Fibroblast of peridontal ligament (primary cell): ENCODE data around the gene PTGR3.
"Not testable (repeated sequence)": the region's sequence is repeated elsewhere in the genome, so short reads cannot be mapped to it uniquely, and the experiment has no call there.

Source experiments
- DNase-seq: peaks from one replicate; pipeline ENCODE4 v3.0.0-alpha.2; 2010; ENCODE audit errors: extremely low read depth

Gene PTGR3

DNA sequence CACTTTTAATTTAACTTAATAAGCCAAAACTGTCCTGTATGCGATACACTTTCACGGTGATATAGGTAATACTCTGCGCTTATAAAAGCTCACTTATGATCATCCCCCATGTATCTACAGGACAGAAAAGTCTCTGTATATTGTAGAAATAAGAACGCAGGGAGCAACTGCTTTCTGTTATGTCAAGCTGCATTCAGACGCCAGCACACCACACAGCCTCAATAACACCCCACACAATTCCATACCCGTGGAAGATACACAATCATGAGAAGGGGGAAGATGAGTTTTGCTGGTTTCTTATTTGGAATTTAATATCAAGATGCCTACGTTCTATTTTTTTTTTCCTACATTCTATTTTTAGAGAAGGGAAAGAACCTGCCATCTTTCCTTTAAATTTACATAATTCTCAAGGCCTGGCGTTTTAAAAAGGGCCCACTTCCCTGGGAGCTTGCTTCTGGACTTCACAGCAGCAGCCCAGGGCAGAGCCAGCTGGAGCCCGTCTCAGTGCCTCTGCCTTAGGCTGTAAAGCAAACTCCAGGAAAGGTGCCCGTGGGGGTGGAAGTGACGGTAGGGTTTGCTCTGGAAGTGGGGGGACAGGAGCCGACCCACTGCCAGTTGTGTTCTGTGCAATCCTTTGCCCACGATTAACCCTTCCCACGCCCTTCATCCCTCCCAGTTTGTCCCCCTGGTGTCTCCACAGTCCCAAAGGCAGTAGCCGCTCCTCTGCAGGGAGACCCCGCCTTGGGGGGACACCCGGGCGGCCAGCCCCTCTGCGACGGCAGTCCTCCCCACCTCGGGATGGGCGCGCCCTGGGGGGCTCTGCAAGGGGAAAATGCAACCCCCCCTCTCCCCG, 5.3 kb downstream of the PTGR3 start:
- peak; percentile 28 for DNase-seq

DNA sequence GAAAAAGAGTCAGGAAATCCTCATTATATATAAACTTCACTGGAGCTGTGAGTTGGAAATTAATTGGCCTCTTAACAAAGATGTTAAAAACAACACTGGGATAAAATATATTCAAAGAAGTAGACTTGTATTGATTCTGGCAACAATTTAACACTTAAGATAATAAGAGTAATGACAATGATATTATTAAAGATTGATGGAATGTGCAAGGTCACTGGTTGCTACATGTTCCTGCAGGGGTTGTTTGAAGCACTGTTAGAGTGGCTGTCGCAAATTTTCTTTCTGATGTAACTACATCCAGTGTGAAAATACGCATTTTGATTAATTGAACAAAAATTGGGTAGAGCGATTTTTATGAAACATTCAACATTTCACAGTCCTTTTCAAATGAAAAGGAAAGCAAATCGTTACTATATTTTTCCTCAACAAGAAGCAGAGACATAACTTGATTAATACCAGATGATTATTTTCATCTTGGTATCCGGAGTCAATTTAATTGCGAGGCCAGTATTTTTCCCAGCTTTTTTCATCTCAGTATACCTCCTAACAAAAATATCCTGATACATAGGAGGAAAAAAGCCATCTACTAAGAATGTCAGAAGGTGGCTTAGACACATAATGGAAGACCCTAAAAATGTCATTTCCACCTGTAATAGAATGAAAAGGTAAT, 6.1 kb downstream of the PTGR3 start:
- DNase-seq, result no peak

DNA sequence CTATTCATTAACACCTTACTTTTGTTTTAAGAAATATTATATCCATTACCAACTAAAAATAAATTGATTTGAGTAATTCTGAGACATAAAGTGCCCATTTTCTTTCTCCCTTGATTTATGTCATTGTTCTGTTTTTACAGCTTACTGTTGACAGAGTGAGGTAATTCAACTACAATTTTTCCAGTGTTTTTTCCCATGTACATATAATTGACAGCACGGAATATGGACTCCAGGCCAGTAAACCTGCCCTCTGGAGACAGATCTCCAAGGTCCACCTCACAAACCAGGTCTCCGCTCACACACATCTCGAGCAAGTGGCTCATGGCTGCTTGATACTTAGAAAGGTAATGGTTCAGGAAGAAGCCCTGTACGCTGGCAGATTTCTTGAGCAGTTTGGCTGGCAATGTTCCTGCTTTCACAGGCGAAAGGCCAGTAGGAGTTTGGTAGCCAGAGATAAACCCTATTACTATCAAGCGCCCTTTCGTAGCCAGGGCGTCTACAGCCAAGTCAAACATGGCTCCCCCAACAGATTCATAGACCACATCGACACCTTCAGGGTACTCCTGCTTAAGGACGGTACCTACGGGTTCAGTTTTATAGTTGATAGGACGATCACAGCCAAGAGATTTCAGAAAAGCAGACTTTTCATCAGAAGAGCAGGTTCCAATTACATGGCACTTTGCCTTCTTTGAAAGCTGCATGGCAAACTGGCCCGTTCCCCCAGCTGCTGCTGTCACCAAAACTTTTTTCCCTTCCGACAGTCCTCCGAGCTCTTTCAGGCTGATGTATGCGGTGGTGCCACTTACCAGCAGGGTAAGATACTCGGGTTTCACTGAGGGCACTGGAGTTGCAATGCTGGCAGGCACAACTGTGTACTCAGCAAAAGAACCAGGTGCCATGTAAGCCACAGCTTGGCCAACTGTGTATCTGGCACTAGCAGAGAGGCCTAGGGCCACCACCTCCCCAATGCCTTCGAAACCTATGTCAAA, 7.4 kb downstream of the PTGR3 start:
- no peak for DNase-seq

DNA sequence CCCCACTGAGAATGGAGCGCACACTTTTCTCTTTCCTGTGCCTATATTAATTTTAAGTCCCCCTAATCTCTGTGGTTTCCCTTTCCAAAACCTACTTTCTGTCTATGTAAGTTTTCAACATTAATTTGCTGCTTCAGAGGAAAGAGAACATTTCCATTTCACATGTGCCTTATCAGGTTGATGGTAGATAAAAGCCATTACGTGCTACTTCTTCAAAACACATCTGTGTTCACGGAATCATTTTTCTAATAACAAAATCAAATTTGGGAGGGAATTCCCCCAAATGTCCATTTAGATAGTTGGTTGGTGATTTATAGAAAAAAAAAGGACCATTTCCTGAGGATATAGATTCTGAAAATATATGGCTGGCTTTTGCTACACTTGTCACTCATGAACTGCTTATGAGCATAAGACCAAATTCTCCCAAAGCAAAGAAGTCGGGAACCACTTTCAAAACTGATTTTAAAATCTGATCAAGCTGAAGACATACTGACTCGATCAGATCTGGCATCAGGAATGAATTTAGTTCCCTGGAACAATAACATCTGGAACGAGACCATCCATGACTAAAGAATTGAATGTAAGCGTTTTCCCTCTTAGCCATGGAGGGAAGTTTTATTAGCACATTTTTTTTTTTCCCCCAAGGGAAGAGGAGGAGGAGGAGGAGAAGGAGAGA, 8.2 kb downstream of the PTGR3 start:
- no peak for DNase-seq

DNA sequence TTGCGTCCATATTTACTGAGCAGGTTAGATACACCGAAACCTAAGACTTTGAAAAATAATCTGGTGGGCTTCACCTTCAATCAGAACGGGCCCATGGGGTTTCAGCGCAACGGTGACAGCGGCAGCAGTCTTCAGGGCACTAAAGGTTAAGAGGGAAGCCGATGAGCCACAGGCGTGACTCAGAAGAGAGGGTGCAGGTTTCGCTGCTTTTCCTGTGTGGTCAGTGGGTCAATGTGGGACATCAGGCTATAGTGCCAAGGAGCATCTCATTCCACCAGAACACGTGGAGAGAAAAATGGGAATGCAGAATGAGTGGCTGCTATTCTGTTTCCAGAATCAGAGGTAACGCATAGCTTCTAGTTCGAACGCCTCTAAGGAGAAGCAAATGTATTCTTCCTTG, 8.9 kb downstream of the PTGR3 start:
- DNase-seq, result no peak

DNA sequence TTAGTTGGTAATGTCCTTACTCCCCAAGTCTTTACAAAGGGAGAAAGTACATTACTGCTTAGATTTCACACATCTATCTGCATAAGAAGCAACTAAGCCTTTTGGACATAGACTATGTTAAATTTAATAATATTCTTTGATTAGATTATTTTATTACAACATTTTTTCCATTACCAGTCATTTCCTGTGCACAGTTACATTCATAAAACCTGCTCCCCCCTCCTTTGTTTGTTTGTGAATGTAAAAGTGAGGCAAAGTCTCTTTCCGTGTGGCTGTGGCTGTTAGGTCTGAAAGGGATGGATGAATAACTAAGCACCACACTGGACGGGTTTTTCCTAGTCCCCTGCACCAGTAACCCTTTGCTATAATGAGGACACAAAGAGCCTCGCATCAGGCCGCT, 9.6 kb downstream of the PTGR3 start:
- no peak for DNase-seq

DNA sequence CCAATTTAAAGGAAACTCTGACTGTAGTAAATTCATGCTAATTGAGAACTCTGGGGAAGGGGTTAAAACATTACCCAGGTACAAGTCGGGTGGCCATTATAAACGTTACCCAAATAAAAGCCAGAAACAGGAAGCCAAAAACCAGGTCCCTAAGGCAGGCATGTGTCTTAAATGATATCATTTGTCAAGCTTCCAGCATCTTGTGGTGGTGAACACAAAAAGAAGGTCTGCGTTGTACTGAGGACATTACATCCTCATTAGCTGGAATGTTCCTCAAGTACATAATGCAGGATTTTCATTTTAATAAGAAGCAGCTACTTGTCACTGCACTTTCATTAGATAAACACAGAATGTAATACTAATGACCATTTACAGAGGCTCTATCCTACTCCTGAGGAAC, 10.9 kb downstream of the PTGR3 start:
- DNase-seq, result peak; percentile 51

DNA sequence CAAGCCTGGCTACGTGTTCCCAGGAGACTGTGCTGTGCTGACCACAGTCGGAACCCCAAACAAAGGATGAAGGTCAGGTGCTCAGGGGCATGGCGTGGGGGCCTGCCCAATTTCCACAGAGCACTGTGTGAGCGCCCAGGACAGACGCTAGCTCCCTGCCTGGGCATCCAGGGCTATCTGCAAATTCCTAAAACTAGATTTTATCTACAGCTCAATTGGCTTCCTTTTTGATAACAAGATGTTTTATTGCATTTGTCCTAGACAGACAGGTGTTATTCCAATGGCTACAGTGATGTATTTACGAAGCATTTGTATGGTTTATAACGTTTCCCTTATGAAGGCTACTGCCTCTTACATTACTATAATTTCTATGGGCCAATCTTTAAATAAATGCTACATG, 16.0 kb downstream of the PTGR3 start:
- no peak for DNase-seq

DNA sequence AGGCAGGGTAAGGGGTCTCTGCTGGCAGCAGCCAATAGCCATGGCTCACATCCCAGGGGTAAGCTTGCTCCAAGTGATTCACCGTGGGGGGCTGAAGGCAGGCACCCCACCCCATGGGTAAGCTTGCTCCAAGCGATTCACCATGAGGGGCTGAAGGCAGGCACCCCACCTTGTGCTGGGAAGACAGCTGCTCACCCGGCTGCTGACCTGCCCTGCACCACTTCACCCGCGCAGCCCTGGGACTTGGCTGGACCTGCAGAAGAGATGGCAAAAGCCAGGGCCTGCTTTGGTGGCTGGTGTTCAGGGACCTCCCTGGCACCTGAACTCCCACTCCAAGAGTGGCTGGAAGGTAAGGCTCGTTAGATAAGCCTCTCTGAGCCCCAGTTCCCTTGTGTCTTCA, 19.2 kb downstream of the PTGR3 start:
- no peak for DNase-seq

DNA sequence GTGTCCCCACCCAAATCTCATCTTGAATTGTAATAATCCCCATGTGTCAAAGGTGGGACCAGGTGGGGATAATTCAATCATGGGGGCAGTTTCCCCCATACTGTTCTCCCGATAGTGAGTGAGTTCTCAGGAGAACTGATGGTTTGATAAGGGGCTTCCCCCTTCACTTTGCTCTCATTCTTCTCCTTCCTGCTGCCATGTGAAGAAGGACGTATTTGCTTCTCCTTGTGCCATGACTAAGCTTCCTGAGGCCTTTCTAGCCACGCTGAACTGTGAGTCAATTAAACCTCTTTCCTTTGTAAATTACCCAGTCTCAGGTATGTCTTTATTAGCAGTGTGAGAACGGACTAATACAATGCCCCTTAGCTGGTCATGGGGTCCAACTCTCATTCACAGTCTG, 21.2 kb downstream of the PTGR3 start:
- DNase-seq, result not testable (repeated sequence)

DNA sequence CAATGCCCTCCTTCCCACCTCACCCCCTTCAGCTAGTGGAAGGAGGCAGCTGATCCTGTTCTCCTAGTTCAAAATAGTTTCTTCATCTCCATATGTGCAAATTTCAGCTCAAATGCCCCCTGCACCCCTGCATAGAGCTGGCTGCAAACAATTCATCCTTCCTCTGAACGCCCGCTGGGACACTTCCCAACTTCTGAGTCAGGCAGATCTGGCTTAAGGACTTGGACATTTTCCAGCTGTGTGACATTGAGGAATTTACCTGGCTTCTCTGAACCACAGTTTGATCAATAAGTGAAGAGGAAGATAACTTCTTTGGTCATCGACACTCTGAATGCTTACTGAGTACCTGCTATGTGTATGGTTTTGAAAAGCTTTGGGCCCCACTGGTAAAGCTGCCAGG, 23.5 kb downstream of the PTGR3 start:
- DNase-seq, result no peak

DNA sequence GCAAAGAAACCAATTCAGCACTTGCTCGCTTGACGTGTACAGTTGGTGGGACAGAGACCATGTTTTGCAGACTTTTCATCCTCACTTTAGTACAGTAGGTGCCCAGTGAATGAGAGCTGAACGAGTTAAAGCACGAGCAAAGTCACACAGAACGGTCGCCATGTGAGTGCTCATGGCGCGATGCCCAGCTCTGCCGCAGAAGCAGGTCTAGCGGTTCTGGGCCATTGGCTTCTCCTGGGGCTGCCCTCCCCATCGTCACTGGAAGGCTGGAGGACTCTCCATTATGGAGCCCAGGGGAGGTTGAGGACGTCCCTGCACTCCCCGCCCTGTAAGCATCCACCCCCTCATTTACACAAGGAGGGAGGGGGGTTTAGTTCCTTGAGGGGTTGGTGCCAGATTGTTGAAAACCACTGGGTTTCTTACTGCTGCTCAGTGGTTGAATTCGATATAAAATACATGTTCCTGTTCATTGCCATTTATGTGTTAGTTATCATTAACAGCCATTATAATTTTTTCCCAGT, 24.9 kb downstream of the PTGR3 start:
- no peak for DNase-seq

DNA sequence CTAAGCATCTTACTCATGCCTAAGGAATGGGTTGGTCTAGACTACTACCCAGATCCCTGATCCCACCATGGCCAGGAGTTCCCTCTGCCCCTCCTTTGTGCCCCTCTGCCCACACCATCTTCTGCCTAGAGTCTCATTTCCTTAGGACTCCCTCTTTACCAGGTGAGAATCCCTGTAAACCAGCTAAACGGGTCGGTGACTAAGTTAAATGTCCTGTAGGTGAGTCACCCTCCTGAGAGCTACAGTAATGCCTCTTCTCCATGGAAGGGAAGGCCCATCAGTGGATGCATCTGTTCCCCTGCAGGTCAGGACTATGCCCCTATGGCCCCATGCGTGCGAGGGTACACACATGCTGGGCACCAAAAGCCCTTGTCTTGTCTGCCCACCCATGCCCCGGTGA, 25.4 kb downstream of the PTGR3 start:
- DNase-seq, result no peak

DNA sequence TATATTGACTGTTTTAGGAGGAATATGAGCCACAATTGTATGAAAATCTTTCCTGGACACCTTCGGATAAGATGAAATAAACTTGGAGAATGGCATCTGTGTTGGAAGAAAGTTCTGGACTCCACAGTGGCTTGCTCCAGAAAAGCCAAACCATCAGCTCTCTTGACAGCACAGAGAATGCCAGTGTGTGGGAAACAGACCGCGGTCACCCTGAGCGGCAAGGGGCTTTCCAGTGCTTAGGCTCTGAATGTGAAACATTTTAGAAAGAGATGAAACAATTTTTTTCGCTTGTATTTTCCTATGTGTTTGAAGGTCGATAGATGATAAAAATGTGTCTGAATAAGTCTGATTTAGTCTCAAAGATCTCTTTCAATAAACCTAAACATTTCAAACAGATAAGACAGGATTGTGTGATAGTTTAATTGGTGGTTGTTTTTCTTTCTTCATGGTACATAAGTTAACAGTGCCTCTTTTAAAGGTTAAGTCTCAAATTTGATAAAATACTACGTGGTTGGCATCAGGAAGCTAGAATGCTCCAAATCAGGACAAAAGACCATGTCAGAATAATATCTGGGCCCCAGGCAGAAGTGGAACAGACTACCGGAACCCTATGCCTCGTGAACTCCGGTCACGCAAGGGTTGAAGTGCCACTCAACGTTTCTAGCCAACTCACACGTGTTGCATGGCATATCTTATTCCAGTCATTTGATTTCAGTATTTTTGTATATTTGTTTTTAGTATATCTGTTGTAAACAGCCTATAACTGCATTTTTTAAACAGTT, 28.9 kb downstream of the PTGR3 start:
- no peak for DNase-seq

DNA sequence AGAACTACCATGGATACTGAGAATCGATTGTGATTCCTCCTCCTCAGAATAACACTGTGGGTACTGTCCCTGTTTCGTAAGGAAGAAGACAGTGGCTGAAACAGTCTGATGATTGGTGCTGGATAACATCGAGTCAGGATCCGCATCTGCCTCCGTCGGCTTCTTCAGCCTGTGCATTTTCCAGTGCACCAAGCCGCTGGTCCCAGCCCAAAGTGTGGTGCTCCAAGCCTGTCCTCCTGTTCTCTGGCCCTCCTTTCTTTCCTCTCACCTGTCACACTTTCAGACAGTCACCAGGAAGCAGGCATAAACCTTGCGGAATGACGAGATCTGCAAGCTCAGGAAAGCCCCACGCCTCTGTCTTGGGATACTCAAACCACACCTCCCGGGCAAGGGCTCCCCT, 30.6 kb downstream of the PTGR3 start:
- no peak for DNase-seq

DNA sequence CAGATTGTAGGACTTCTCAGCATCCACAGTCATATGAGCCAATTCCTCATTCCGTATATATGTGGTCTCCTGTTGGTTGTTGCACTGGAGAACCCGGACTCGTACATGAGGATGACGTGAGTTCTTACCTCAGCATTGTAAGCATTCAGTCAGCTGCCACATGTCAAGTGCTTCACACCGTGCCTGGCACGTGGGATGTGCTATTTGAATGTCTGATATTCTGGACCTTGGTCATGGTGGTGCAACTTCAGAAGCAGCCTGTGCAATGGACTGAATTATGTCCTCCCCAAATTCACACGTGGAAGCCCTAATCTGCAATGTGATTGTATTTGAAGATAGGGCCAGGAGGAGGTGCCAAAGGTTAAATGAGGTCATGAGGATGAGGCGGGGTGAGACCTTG, 32.1 kb downstream of the PTGR3 start:
- DNase-seq, result no peak

DNA sequence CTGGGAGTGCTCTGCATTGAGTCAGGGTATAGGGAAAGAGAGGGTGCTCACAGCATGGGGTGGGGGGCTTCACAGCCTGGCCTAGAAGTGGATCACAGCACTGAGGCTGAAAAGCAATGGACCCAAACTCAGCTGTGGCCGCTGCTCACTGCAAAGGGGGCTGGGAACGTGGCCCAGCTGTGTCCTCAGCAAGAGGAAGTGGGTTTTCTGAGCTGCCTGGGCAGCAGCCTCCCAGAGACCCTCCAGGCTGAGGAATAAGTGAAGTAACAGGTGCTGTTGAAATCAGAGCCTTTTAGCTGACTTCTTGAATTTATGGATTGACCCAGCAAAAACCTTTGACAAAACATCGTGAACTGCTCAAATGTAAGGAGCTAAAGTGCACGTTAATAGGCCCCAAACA, 35.2 kb downstream of the PTGR3 start:
- DNase-seq, result no peak

DNA sequence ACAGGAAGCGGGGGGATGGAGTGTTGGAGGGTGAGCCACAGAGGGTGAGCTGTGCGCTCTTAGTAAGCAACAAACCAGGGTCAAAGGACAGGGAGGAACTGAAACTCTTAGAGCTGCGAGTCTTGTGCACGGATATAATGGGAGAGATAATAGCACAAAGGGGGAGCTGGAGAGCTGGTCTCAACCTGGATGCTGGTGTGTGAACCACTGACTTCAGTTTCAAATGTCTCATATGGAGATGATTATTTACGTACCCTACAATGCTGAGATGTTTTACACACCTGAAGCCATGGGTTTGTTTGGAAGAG, 35.9 kb downstream of the PTGR3 start:
- no peak for DNase-seq

DNA sequence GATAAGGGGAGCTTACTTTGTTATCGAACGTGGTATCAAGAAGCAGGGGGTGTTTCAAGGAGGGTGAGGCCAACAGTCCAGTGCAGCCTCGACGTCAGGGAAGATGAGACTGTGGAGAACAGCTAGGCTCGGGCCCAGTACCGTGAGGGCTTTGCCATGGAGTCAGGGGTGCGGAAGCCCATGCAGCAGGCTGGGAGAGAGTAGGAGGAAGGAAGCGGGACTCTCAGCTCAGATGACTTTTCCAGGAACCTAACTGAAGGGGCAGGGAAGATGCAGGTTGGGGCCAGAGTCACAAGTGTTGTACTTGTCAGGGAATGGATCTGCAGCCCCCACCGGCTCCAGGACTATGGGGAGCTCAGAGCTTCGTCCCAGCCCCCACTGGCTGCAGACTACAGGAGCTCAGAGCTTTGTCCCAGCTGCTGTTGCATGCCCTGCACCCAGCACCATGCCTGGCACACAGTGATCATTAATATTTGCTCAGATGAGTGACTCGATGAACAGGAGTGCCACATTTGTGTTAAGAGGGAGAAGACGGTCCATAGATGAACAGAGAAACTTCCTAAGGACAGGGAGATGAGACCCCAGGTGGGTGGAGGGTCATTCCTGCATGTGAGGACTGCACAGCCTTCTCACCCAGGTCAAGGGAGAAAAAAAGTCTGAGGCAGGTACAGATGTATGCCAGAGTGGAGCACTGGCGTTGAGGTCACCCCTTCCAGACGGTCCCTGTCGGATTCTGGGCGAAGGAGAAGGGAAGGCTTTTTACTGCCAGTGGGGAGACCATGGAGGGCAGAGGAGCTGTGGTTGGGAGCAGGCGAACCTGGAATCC, 36.4 kb downstream of the PTGR3 start:
- DNase-seq, result no peak

DNA sequence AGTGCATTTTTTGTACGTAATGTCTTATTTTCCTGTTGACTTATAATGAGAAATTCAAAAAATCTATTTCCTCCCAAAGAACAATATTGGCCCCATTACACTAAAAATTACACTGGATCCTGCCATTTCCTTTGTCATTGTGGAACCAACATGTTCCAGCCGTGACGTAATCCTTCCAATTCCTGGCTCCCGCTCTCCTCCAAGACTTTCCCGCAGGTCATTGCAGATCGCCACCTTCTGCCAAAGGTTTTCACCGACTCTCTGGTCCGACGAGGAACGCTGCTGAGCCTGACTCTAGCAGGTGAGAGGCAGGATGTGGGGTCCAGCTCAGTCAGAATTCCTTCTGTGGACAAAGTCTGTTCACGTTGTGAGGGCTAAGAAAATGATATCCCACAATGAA, 38.0 kb downstream of the PTGR3 start:
- DNase-seq, result no peak
